ENCODE results near the gene CRYBG3. TPM values are rescaled to one million over a fixed set of nuclear protein-coding genes. Genes with fewer than 3 reads are reported as not detected.
"Not testable (repeated sequence)": the region's sequence is repeated elsewhere in the genome, so short reads cannot be mapped to it uniquely, and the experiment has no call there.

The CRYBG3 gene
- total RNA-seq, 1 donor from 2014 or later = 18.5 TPM

GRCh38 chr3:97899331-97899730 is 77.5 kb downstream of the CRYBG3 start:
- no peak for TF ChIP-seq CTCF (IDR thresholded peaks at IDR 0.05; ENCODE audit: unreplicated experiment)
- Mint-ChIP-seq H3K27me3 (ENCODE audit: unreplicated experiment) (no peaks in the 10 kb centered on the region), H3K36me3 (ENCODE audit: low read depth, unreplicated experiment) (no peaks in the 10 kb centered on the region), H3K9me3 (ENCODE audit: unreplicated experiment) (no peaks in the 10 kb centered on the region), H3K4me1 (ENCODE audit: unreplicated experiment) (peaks cover 19% of the 10 kb centered on the region), H3K4me3 (ENCODE audit: unreplicated experiment) (no peak overlapping the region), H3K27ac (ENCODE audit: unreplicated experiment) (no peak overlapping the region)
- DNase-seq (ENCODE audit: low spot score) = no peak

DNA sequence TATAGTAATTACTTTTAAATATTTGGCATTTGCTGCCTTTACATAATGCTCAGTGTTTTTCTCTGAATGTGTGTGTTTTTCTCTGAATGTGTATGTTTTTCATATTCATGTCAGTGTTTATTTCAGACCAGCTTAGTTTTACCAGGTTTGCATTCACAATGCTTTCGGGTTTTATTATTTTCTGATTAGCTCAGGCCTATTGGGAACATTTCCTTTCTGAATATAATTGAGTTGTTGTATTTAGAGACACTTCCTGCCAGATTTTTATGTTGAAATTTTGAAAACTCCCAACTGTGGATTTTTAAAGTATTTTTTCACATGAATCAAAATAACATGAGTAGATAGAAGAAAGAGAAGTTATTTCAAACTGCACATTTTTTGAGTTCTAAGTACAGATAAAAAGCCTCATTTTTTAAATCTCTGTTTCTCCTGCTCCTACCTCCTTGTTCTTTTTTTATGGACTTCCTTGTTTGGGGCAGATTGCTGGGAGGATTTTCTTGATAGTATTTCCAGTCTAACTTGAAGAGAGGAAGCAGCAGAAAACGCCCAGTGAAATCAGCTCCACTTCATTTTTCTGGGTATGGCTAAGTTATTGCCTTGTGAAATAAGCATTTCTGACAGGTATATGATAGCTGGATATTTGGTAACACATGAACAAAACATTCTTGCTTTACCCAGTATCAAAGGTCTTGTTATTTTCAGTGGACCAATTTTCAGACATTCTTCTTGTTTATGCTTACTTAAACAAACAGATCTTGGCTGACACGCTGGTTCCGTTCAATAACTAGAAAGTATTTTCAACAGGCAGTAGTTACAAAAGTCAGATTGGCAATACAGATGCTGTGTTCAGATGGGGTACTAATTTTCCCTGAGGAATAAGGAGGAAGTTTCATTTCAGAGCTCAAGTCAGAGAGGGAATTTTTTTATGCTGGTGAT is 79.8 kb downstream of the CRYBG3 start:
- Mint-ChIP-seq H3K27me3 (ENCODE audit: unreplicated experiment) (peaks cover 1% of the 10 kb centered on the region), H3K4me3 (ENCODE audit: unreplicated experiment) (no peak overlapping the region), H3K27ac (ENCODE audit: unreplicated experiment) (peak overlapping the region; percentile 89), H3K4me1 (ENCODE audit: unreplicated experiment) (peaks cover 19% of the 10 kb centered on the region), H3K36me3 (ENCODE audit: low read depth, unreplicated experiment) (no peaks in the 10 kb centered on the region), H3K9me3 (ENCODE audit: unreplicated experiment) (no peaks in the 10 kb centered on the region)
- DNase-seq (ENCODE audit: low spot score) = no peak
- TF ChIP-seq CTCF (IDR thresholded peaks at IDR 0.05; ENCODE audit: unreplicated experiment) = no peak

- DNase-seq (ENCODE audit: low spot score); H3K36me3 Mint-ChIP-seq (ENCODE audit: low read depth, unreplicated experiment); H3K4me3 Mint-ChIP-seq (ENCODE audit: unreplicated experiment); H3K4me1 Mint-ChIP-seq (ENCODE audit: unreplicated experiment); H3K9me3 Mint-ChIP-seq (ENCODE audit: unreplicated experiment); H3K27me3 Mint-ChIP-seq (ENCODE audit: unreplicated experiment); H3K27ac Mint-ChIP-seq (ENCODE audit: unreplicated experiment): not testable (repeated sequence)
These were observed 88.0 kb downstream of the CRYBG3 start for GRCh38 chr3:97909830-97910229.

DNA sequence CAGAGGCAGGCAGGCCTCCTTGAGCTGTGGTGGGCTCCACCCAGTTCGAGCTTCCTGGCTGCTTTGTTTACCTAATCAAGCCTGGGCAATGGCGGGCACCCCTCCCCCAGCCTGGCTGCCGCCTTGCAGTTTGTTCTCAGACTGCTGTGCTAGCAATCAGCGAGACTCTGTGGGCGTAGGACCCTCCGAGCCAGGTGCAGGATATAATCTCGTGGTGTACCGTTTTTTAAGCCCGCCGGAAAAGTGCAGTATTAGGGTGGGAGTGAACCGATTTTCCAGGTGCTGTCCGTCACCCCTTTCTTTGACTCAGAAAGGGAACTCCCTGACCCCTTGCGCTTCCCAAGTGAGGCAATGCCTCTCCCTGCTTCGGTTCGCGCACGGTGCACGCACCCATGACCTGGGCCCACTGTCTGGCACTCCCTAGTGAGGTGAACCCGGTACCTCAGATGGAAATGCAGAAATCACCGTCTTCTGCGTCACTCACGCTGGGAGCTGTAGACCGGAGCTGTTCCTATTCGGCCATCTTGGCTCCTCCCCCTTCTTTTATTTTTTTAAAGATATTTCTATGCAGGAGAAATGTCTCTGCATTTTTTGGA is 88.5 kb downstream of the CRYBG3 start:
- H3K27ac Mint-ChIP-seq (ENCODE audit: unreplicated experiment); H3K27me3 Mint-ChIP-seq (ENCODE audit: unreplicated experiment); DNase-seq (ENCODE audit: low spot score); H3K4me1 Mint-ChIP-seq (ENCODE audit: unreplicated experiment); H3K36me3 Mint-ChIP-seq (ENCODE audit: low read depth, unreplicated experiment); H3K9me3 Mint-ChIP-seq (ENCODE audit: unreplicated experiment); H3K4me3 Mint-ChIP-seq (ENCODE audit: unreplicated experiment): not testable (repeated sequence)

GRCh38 chr3:97910931-97911351 is 89.1 kb downstream of the CRYBG3 start:
- Mint-ChIP-seq H3K4me3 (ENCODE audit: unreplicated experiment) (no peak overlapping the region), H3K9me3 (ENCODE audit: unreplicated experiment) (no peaks in the 10 kb centered on the region), H3K36me3 (ENCODE audit: low read depth, unreplicated experiment) (peaks cover 6% of the 10 kb centered on the region), H3K4me1 (ENCODE audit: unreplicated experiment) (peaks cover 6% of the 10 kb centered on the region), H3K27ac (ENCODE audit: unreplicated experiment) (no peak overlapping the region), H3K27me3 (ENCODE audit: unreplicated experiment) (peaks cover 3% of the 10 kb centered on the region)
- TF ChIP-seq CTCF (IDR thresholded peaks at IDR 0.05; ENCODE audit: unreplicated experiment) = no peak
- no peak for DNase-seq (ENCODE audit: low spot score)

GRCh38 chr3:97911459-97911858 is 89.6 kb downstream of the CRYBG3 start:
- DNase-seq (ENCODE audit: low spot score) = no peak
- H3K27me3 Mint-ChIP-seq (ENCODE audit: unreplicated experiment) = peaks cover 3% of the 10 kb centered on the region
- H3K27ac Mint-ChIP-seq (ENCODE audit: unreplicated experiment) = no peak overlapping the region
- H3K4me1 Mint-ChIP-seq (ENCODE audit: unreplicated experiment) = peaks cover 6% of the 10 kb centered on the region
- H3K36me3 Mint-ChIP-seq (ENCODE audit: low read depth, unreplicated experiment) = peaks cover 6% of the 10 kb centered on the region
- no peak for TF ChIP-seq CTCF (IDR thresholded peaks at IDR 0.05; ENCODE audit: unreplicated experiment)
- no peaks in the 10 kb centered on the region for H3K9me3 Mint-ChIP-seq (ENCODE audit: unreplicated experiment)
- no peak overlapping the region for H3K4me3 Mint-ChIP-seq (ENCODE audit: unreplicated experiment)
